PC-9 (cell line): Measurements from ENCODE around the gene ARPC1A.

ENCODE experiments used
- CTCF ChIP-seq: fragments of 200-600 bp; sonication (generic); conservative IDR thresholded peaks from 2 replicates; pipeline ENCODE4 v1.6.1; 2017; ENCODE audit warnings: mixed run types, antibody characterized with exemption, mild to moderate bottlenecking, moderate library complexity
- EZH2 ChIP-seq: fragments of 200-600 bp; sonication (generic); IDR thresholded peaks from 2 replicates; pipeline ENCODE4 v1.8.0; 2017; ENCODE audit warnings: antibody characterized with exemption, low read depth

GRCh38 chr7:99363286-99363685 is 37.6 kb downstream of the ARPC1A start:
- TF ChIP-seq CTCF (no peak), EZH2 (no peak)
